ENCODE measurements around the gene COL18A1.

The COL18A1 gene

DNA sequence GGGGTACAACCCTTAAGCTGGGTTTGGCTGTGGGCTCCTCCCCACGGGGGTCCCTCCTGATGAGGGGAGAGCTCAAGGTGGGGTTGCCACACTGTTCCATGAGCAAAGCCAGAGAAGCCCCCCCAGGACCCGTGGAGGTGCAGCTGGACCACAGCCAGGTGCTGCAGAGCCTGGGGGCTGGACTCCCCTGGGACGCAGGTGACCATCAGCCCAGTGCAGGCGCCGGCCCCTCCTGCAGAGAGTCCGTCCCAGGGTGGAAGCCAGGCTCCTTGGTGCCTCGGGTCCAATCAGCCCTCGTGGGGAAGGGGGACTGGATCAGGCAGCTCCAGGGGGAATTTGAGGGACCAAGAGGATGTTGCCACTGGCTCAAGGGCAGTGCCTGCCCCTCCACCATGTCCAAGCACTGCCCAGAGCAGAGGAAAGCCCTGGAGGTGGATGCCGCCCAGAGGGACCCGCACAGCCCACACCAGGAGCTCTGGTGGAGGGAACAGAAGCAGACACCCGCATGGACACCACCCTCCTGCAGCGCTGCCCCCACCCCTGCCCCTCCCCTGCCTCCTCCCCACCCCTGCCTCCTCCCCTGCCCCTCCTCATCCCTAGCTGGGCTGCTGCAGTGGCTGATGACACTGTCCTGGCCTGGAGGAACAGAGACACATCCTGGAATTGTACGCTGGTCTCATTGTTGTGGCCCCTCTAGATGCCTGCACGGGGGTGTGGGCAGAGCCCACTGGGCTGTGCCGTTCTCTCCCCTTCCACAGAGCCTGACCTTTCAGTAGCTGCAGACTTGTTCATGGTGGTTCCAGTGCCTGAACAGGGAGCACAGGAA is 30.8 kb upstream of the COL18A1 start:
- no peak overlapping the region for H3K4me3 ChIP-seq (ENCODE audit: low read depth, low read length)
- no peak for TF ChIP-seq CTCF (IDR thresholded peaks at IDR 0.05; ENCODE audit: low read depth, low read length, missing control alignments)
- in situ Hi-C loops (cut with HindIII; ENCODE audit: low sequenced_read_pairs), result no loop called here
- DNase-seq (ENCODE audit: low read depth), result no peak

DNA sequence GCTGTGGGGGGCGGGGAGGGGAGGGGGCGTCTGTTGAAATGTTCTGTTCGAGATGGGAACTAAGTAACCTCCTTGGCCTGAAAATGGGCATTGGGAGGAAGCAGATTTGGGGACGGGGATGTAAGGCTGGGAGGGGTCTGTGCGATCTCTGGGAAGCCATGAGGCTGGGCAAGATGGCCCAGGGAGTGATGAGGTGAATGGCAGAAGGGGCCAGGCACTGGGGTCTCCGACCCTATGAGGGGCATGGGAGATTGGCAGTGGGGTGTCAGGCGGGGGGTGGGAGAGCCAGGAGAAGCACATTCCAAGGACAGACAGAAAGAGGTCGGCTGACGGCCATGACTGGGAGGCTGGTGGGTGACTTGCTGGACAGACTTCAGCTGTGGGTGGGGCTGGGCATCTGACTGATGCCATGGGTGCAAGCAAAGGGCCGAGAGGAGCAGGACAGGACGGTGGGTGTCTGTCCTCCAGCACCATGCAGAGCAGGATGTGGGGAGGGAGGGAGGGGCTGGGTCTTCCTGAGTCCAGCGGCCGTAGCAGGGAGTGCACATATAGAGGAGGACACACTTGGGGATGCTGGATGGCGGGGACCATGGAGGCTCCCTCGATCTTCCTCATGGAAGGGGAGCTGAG is 30.0 kb upstream of the COL18A1 start:
- TF ChIP-seq CTCF (IDR thresholded peaks at IDR 0.05; ENCODE audit: low read depth, low read length, missing control alignments), result no peak
- no peak for DNase-seq (ENCODE audit: low read depth)
- no peak overlapping the region for H3K4me3 ChIP-seq (ENCODE audit: low read depth, low read length)
- in situ Hi-C loops (cut with HindIII; ENCODE audit: low sequenced_read_pairs), result no loop called here

- in situ Hi-C loops (cut with HindIII; ENCODE audit: low sequenced_read_pairs), result no loop called here
These were observed 28.3 kb upstream of the COL18A1 start for GRCh38 chr21:45376459-45377324.

DNA sequence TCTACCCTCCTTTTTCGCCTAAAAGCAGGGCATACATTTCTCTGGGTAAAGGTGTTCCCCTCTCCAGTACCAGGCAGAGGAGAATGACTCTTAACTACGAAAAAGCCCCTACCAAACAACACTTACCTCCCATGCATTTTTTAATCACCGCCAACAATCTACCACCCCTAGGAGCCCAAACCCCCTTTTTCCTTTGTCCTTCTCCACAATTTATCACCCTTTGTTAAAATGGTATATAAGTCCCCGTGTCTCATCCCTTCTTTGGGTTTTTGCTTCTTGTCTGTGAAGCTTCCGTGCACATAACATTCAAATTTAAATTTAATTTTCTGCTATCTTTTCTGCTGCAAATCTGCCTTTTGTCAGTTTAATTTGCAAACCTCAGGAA is 27.6 kb upstream of the COL18A1 start:
- no peak overlapping the region for H3K4me3 ChIP-seq (ENCODE audit: low read depth, low read length)
- no peak for TF ChIP-seq CTCF (IDR thresholded peaks at IDR 0.05; ENCODE audit: low read depth, low read length, missing control alignments)
- no peak for DNase-seq (ENCODE audit: low read depth)
- in situ Hi-C loops (cut with HindIII; ENCODE audit: low sequenced_read_pairs), result no loop called here

More at GRCh38 chr21:45376459-45377324, 28.3 kb upstream of the COL18A1 start:
- DNase-seq (ENCODE audit: low read depth), result no peak
- no peak overlapping the region for H3K4me3 ChIP-seq (ENCODE audit: low read depth, low read length)
- TF ChIP-seq CTCF (IDR thresholded peaks at IDR 0.05; ENCODE audit: low read depth, low read length, missing control alignments), result no peak

- in situ Hi-C loops (cut with HindIII; ENCODE audit: low sequenced_read_pairs), result no loop called here
- no peak for TF ChIP-seq CTCF (IDR thresholded peaks at IDR 0.05; ENCODE audit: low read depth, low read length, missing control alignments)
- H3K4me3 ChIP-seq (ENCODE audit: low read depth, low read length), result no peak overlapping the region
- DNase-seq (ENCODE audit: low read depth), result no peak
These were observed 27.1 kb upstream of the COL18A1 start for GRCh38 chr21:45377866-45378257.

- TF ChIP-seq CTCF (IDR thresholded peaks at IDR 0.05; ENCODE audit: low read depth, low read length, missing control alignments), result no peak
- DNase-seq (ENCODE audit: low read depth), result peak; percentile 63
- H3K4me3 ChIP-seq (ENCODE audit: low read depth, low read length), result no peak overlapping the region
- in situ Hi-C loops (cut with HindIII; ENCODE audit: low sequenced_read_pairs), result no loop called here
These were observed 26.6 kb upstream of the COL18A1 start for GRCh38 chr21:45378258-45378966.

All from astrocyte of the cerebellum (primary cell).